DMS79 treated with DMSO at 0.1 percent for 48 hours (cell line): ENCODE measurements around the gene LRRC71.

Experiments used
- DNase-seq: peaks from one replicate; lab custom pipeline; 2025; lab: John Stamatoyannopoulos, UW

LRRC71 gene

DNA sequence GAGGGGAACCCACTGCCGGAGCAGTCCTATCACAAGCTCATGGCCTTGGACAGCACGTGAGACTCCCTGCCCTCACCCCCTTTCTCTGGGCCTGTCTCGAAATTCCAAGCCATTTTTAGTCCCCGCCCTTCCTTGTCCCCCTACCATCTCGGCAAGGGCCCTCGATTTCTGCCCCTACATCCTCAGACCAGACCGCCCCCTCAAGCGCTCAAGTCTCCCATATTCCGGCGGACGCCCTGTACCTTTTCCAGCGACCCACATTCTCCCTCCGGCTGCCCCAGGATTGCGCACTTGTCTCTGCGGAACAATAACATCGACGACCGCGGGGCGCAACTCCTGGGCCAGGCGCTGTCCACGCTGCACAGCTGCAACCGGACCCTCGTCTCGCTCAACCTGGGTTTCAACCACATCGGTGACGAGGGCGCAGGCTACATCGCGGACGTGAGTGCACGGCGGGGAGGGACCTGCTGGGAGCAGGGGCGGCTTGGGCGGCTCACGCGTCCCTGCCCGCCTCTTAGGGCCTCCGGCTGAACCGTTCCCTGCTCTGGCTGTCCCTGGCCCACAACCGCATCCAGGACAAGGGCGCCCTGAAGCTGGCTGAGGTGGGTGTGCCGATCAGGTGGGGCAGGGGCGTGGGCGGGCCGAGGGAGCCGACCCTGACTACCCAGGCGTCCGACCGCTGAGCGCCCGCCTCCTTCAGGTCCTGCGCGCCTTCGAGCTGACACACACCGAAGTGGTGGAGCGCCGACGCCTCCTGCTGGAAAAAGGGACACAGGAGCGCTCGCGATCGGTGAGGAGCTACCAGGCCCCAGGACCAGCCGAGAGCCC lies 7.0 kb downstream of the LRRC71 start:
- peak; percentile 87 for DNase-seq

DNA sequence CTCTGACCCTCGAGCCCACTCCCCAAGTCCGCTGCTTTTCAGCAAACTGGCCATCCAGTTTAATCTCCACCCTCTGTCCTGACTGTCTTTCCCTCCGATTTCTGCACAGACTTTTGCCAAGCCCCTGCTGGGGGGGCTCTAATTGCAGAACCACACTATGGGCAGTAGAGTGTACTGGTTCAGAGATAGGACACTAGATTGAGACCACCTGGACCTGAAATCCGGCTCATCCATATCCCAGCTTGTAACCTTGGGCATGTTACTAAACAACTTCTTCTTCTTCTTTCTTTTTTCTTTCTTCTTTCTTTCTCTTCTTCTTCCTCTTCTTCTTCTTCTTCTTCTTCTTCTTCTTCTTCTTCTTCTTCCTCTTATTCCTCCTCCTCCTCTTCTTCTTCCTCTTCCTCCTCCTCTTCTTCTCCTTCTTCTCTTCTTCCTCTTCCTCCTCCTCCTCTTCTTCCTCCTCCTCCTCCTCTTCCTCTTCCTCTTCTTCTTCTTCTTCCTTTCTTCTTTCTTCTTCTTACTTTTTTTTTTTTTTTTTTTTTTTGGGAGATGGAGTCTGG lies 7.7 kb downstream of the LRRC71 start:
- no peak for DNase-seq

DNA sequence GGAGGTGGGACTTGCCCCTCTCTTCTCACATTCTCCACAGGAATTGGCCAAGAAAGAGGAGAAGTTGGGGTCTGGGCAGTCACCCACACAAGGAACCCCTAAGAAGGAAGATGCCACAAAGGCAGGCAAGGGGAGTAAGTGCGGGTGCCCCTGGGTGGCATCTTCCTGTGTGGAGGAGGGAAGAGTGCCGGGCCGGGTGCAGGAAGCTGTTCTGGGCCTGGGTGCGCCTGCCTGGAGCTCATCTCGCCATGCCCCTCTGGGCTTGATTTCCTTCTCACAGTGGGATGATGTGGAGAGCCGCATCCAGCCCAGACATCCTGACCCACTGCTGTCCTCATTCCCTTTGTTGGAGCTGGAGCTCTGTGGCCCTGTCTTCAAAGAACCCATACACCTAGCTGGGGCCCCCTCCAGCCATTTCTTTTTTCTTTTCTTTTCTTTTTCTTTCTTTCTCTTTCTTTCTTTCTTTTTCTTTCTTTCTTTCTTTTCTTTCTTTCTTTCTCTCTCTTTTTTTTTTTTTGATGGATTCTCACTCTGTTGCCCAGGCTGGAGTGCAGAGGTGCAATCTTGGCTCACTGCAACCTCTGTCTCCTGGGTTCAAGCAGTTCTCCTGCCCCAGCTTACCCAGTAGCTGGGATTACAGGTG lies 9.3 kb downstream of the LRRC71 start:
- no peak for DNase-seq

DNA sequence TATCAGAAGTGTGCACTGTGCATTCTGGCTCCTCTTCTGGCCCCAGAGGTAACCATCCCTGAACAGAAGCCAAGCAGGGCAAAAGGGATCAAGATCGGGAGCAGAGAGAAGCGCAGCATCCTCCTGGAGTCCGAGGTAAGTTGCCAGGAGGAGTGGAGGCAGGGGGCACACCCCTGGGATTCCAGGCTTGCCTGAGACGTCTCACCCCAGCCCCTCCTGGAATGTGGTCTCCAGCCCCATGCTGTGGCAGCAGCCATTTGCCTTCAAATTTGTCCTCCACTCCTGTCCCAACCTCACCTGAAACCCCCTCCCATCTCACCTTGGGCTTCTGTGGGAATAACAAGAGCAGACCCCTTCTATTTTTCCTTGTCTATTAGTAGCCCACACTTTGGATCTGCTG lies 10.1 kb downstream of the LRRC71 start:
- no peak for DNase-seq

DNA sequence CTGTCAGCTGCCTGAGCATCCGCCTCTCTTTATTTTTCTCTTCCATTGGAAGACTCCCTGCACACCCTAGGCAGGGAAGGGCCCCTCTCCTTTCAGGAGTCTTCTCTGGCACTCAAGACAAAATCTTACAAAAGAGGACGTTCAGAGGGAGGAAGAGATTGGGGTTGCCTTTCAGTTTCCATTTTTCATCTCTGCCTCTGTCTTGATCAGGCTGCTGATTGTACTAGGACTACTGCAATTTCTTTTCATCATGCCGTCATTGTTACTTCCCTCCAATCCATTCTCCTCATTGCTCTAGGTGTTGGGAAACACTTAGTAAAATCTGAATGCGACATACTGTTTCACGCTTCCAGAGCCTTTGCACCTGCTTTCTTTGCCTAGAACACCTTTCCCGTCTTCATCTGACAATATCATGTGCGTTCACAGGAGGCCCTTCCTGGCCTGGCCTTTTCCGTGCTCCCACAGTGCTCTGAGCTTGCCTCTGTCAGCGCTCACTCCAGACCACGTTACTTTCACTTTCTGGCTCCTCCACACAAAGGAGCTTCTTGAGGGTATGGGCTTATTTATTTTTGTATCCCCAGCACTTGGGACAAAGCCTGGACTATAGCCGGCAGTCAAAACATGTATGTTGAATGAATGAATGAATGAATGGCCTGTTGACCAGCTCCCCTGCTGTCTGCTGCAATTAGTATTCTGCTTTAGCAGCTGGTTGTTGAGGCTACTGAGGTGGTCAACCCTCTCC lies 10.9 kb downstream of the LRRC71 start:
- DNase-seq, result no peak

DNA sequence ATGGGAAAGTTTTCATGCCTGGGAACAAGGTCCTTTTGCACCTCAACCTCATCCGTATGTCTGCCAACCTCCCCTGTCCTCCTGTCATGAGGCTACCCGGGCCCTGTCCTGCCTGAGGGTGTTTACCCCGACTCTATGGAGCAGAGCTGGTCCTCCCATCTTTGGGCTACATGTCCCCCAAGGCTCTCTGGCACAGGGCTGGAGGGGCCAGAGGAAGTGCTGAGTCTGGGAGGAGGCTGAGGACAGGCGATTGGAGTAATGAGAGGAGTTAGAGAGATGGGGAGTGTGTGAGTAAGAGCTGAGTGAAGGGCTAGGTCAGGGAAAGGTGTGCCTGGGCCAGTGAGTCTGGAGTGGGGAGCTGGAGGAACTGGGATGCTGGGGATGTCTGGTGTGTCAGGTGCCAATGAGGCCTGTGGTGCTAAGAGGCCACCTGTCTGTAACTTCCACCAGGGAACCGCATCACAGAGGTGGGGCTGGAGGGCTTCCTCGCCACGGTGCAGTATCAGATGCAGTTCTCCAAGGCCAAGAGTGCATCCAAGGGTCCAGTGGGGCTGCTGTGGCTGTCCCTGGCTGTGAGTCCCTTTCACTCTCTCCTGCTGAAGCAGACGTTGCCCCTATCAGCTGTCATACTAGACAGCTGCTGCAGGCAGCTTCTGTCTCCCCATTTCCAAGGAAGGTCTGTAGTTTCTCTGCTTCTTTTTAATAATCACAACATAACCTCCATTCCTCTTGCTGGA lies 11.7 kb downstream of the LRRC71 start:
- DNase-seq, result no peak

DNA sequence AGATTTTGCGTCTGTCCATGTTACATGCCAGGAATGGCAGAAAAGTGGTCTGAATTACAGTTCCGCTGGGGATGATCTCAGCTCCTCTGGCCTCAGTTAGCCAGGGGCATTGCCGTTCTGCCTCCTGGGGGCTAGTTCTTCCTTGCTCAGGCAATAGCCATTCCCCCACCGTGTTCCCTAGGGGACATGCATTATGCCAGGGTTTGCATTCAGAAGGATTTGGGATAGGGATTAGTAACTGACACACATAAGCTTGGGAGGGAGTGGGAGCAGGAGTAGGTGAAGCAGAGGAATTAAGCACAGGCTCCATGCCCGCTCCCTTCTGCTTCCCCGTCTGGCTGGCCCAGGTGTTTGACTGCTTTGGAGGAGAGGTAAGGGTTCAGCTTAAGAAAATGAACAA lies 12.7 kb downstream of the LRRC71 start:
- DNase-seq, result no peak

DNA sequence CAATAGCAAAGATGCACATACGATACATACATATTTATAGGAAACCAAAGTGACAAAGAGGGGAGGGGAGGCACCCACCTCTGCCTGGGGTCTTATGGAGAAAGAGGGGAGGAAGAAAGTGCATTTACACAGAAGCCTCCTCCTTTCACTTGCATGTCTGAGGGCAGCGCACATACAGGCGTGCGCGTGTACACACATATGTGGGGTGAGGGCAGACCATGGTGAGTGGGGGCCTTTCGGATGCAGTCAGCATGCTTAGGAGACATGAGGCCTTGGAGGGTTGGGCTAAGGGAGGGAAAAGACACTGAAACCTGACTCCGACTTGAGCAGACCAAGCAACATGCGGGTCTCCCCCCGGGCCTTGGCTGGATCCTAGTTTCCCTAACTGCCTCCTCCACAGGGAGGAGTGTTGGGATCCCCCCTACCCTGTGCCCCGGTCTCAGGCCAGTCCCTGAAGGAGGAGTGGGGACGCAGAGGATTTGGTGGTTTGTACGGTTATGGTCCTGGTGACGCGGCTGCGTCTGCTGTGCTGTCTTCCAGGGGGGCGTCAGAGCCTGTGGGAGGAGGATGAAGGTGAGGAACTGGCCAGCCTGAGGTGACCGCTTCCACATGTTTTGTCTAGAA lies 15.2 kb downstream of the LRRC71 start:
- no peak for DNase-seq

DNA sequence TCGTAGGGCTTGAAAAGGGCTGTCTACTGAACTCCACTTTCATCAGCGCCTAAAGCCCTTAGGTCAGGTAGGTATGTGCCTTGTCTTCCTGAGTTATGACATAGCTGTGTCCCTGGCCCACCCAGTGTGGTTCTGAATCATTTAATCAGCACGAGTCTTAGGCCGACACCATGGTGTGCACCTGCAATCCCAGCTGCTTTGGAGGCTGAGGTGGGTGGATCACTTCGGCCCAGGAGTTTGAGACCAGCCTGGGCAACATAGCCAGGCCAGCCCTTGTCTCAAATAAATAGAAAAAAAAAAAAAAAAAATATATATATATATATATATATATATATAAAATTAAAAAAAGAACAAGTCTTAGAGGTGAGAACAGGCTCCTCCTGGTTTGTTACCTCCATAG lies 15.8 kb downstream of the LRRC71 start:
- DNase-seq, result no peak

DNA sequence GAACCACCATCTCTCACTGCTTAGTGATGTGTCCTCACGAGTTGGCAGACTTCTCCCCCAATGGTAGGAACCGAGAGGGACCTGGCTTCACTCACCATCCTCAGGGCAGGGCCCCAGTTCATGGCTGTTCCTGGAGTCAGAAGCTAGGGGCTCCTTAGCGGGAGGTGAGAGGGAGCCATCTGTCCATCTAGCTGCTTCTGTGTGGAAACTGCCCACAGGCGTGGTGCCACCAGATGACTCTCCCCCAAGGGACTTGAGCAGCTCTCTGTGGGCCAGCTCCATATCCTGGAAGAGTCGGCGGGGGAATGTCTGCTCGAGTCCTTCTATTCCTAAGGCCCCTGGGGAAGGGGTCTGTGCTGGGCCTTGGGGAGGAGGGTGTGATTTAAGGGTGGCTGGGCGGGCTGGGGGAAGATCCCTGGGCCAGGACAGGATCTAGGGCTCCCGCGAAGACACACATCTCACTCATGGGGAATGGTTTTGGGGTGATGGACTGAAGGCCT lies 16.3 kb downstream of the LRRC71 start:
- DNase-seq, result no peak

DNA sequence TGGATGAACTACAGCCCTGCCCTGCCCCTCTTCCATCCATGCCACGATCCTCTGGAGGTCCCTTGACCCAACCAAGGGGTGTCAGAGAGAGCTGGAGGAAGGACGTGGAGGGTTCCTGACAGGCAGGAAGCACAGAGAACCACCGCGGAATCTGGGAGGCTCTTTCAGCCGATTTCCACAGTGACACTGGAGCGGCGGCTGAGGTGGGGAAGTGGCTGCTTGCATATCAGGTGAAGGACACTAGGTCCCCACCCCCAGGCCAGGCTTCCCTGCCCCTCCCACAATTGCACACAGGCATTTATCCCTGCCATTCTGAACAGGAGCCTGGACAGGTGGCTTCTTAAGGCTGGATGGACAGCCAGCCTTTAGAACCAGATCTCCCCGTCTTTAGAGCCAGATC lies 17.5 kb downstream of the LRRC71 start:
- DNase-seq, result no peak

DNA sequence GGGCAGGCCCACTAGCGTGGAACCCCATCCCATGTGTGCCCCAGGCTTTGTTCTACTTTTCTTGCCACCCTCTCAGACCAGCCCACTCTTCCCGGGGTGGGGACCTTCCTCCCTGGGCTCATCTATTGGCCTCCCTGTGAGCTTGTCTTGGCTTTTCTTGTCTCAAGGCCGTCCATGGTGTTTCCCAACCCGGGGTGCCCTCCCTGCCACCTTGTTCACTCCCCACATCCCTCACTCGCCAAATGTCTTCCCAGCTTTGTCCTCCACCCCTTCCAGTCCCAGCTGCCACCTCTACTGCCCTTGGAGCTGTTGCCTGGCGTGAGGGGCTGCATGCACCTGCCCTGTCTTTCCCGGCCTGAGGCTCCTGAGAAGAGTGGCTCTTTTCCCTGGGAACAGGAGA lies 18.4 kb downstream of the LRRC71 start:
- DNase-seq, result no peak

DNA sequence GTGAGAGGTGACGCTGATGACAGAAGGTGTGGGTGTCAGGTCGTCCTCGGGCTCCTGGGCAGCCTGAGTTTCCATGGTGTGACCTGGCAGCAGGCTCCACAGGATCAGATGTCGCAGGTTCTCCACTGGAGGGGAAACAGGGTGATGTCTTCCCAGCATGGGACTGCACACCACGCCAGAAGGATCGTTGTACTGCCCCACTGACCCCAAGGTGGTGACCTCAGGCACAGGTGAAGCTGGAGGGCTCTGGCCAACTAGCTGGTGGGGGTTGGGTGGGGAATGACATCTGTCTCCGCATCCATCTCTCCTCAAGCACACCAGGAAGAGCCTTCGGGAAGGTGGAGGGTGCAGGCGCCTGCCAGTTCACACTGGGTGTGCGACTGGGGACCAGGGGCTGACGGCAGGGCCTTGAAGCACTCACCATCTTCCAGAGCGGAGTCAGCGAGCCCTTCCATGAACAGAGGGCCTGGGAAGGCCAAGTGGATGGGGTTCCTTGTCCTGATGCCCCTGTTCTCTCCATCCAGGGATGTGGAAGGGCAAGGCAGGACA lies 19.4 kb downstream of the LRRC71 start:
- DNase-seq, result no peak

DNA sequence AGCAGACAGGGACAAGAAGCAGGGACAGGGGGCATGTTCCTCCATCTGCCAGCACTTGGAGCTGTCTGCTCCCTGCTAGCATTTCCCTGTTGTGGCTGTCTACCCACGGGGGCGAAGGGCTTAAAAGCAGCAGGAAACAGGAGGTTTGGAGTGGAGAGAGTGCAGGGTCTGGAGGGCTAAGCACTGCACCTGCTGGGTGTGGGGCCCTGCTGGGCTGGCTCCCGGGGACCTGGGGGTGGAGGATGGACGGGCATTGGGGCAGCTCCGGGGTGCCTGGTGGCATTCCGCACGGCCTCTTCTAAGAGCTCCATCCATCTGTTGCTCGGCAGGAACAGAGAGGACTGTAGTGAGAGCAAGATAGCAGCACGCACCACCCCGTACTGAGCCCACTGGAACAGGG lies 21.2 kb downstream of the LRRC71 start:
- DNase-seq, result no peak

DNA sequence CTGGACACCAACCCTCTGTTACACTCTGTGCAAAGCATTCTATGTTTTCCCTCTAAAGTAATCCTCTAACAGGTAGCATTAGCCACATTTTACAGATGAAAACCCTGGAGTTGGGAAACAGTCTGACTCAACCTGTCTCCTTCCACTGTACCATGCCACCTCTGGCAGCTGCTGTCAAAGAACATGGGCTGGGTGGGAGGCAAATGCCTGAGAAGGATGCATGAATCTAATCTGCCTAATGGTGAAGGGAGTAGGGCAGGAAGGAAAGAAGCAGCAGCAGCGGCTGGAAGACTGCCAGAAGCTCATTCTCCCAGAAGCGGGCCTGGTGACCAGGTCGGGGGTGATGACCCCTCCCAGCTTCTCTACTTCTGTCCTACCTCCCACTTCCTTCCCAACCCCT lies 21.7 kb downstream of the LRRC71 start:
- no peak for DNase-seq

DNA sequence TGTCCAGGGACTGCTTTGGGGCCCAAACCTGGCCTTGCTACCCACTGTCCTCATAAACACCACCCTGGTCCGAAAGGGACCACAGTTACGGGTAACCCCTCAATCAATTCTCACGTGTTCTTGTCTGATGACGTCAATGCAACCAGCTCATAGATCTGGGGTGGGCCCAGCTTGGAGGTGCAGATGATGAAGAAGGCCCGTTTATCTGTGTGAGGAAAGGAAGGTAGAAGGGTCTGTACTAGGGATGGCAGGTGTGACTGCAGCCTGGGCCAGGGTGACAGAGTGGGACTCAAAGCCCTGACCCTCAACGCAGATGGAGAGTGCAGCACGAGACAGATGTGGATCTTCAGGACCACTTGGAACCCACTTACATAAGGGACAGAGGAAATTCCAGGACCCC lies 22.1 kb downstream of the LRRC71 start:
- DNase-seq, result no peak

DNA sequence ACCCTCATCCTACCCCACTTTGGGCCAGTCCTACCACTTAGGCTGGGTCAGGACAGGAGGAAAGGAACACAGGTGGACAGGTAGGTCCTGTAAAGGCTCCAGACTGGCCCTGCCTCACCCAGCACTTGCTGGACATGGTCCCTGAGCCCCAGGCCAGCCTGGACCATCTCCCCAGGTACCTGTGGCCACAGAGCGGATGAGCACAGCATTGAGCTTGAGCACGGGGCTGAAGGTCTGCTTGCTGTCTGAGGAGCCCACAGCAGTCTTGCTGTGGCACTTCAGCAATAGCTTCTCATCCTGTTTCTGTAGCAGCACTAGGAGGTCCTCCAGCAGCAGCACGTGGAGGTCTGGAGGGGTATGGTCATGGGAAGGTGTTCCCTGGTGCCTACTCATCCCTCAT lies 23.3 kb downstream of the LRRC71 start:
- DNase-seq, result no peak

DNA sequence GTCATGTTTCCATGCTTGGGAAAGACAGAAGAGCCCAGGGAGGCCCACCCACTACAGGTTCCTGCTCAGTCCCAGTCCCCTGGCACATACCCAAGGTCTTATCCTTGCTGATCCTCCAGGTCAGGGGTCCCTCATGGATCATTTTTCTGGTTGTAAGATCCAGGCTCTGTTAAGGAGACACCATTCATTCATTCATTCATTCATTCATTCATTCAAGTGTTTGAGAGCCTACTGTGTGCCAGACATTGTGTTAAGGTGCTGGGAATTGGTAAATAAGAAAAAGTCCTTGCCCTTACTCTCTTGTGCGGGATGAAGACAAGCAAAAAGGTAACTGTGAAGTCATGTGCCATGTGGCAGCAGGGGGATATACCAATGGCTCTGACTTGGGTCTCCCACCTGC lies 23.8 kb downstream of the LRRC71 start:
- DNase-seq, result no peak

DNA sequence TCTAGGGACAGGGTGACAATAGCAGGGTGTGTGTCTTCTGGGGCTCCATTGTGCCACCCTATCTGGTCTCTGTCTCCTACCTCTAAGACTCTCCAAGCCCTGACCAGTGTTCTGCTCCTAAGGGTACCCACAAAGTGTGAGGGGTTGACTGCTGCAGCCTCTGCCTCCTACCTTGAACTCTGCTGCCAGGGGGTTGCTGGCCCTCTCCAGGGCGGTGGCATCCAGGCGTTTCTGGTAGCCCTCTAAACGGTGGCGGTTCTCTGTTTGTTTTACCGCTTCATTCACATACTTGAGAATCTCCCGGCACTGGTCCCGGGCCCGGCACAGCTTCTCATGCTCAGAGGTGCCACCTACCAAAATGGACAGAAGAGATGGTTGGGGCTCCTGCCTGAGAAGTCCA lies 24.4 kb downstream of the LRRC71 start:
- DNase-seq, result no peak

DNA sequence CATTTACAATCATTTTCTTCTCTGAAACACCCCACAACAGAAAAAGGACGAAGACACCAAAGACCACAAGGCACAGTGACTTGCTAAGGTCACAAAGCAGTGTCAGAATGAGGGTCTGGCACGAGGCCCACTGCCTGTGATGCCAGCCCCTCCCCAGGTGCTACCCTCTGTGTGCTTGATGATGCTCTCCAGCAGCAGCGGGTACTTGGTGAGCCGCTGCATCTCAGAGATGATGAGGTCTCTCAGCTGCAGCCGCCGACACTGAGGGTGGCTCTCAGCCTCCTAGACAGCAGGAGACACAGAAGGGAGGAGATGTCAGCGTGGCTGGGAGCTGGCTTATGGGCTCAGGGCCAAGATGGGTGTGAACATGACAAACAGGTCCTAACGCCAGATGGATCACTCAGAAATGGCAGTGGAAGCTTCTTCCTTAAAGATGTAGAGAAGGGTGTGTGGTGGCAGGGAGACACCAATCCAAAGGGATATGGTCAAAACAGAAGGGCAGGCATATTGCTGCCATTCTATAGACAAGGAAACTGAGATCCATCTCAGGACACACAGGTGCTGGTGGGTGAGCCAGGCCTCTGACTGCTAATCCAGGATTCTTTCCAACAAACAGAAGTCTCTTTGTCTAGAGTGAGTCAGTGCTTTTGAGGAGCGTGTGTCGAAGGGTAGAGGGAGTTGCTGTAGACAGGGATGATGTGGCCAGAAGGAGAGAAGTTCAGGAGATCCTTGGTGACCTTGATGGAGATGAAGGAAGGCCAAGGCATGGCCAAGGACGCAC lies 25.6 kb downstream of the LRRC71 start:
- no peak for DNase-seq
